ENCODE data around the gene TTC28.
"Not testable (repeated sequence)": the region's sequence is repeated elsewhere in the genome, so short reads cannot be mapped to it uniquely, and the experiment has no call there.

DNA sequence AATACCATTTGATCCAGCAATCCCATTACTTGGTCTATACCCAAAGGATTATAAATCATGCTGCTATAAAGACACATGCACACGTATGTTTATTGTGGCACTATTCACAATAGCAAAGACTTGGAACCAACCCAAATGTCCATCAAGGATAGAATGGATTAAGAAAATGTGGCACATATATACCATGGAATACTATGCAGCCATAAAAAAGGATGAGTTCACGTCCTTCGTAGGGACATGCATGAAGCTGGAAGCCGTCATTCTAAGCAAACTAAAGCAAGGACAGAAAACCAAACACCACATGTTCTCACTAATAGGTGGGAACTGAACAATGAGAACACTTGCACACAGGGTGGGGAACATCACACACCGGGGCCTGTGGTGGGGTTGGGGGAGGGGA lies 464.9 kb downstream of the TTC28 start:
- TF ChIP-seq, protein P1, sequence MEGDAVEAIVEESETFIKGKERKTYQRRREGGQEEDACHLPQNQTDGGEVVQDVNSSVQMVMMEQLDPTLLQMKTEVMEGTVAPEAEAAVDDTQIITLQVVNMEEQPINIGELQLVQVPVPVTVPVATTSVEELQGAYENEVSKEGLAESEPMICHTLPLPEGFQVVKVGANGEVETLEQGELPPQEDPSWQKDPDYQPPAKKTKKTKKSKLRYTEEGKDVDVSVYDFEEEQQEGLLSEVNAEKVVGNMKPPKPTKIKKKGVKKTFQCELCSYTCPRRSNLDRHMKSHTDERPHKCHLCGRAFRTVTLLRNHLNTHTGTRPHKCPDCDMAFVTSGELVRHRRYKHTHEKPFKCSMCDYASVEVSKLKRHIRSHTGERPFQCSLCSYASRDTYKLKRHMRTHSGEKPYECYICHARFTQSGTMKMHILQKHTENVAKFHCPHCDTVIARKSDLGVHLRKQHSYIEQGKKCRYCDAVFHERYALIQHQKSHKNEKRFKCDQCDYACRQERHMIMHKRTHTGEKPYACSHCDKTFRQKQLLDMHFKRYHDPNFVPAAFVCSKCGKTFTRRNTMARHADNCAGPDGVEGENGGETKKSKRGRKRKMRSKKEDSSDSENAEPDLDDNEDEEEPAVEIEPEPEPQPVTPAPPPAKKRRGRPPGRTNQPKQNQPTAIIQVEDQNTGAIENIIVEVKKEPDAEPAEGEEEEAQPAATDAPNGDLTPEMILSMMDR (IDR thresholded peaks at IDR 0.05) = not testable (repeated sequence)
- TF ChIP-seq POLR2A, EP300, POLR2AphosphoS5 (IDR thresholded peaks at IDR 0.05): not testable (repeated sequence)

Measured in gastroesophageal sphincter (tissue), 3 donors.